Amniotic epithelial cell (primary cell): Measurements from ENCODE around the gene ZNF776.
A peak's percentile ranks its signal among the peaks of the same experiment; 100 is the strongest.
"Not testable (repeated sequence)": the region's sequence is repeated elsewhere in the genome, so short reads cannot be mapped to it uniquely, and the experiment has no call there.

Experiments used
- DNase-seq: peaks from one replicate; pipeline ENCODE4 v3.0.0-alpha.2; 2010; ENCODE audit warnings: low read depth

ZNF776 gene

DNA sequence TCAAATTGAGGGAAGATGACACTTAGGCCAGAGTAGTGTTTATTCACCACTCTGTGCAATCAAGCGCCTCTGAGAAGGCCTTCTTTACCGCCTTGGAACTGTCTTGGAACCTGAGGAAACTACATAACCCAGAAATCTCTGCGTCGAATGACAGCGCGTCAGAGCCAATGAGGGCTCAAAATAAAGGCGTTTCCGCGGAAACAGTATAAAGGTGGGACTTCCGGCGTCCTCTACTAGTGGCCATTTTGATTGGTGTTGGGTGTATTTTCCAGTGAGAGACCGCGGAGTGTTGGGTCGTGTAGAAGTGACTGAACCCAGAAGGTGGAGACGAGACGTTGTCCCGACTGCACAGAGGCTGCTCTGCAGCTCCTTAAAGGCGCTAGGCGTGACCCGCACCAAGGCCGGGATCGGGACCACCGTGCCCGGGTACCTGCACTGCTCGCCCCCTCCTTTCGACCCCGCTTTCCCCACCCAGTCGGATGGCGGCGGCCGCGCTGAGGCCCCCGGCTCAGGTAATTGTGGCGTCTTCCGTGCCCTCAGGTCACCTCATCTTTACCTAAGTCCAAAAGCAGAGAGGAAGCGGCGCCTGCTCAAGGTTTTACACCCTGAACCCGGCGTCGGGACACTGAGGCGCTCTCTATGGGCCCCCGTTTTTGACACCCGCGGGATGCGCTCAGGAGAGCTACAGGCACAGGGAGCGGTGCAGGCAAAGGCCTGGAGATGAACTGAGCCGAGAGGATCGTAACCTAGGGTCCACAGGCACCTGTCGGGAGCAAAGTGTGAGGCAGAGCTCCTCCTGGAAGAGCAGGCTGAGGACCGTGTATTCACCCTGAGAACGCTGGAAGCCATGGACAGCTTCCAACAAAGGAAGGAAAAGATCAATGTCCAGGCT, at the start of gene ZNF776:
ZNF776 (plus strand) TSS at position 236 of the 892 bp plus-strand sequence; CDS start at position 480, 244 bp downstream.
- peak; percentile 91 for DNase-seq

- no peak for DNase-seq
Observed at GRCh38 chr19:57701625-57702024, 45.0 kb upstream of the ZNF776 start.

DNA sequence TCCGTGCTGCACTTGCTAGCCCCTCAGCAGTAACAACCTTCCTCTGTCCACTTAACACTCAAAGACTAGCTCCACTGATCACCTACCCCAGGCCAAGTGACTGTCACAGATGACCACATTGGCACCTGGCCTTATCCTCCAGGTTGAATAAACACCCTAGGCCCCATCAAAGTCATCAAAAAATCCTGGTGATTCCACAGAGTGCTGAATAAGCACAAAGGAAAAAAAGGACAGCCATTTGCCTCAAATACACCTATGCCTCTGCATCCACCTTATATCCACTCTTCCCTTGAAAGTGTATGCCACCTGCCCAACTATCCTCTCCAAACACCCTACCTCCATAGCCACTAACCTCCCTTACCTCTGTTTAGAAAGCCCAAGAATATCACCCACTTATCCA, 40.3 kb upstream of the ZNF776 start:
- DNase-seq, result no peak

DNA sequence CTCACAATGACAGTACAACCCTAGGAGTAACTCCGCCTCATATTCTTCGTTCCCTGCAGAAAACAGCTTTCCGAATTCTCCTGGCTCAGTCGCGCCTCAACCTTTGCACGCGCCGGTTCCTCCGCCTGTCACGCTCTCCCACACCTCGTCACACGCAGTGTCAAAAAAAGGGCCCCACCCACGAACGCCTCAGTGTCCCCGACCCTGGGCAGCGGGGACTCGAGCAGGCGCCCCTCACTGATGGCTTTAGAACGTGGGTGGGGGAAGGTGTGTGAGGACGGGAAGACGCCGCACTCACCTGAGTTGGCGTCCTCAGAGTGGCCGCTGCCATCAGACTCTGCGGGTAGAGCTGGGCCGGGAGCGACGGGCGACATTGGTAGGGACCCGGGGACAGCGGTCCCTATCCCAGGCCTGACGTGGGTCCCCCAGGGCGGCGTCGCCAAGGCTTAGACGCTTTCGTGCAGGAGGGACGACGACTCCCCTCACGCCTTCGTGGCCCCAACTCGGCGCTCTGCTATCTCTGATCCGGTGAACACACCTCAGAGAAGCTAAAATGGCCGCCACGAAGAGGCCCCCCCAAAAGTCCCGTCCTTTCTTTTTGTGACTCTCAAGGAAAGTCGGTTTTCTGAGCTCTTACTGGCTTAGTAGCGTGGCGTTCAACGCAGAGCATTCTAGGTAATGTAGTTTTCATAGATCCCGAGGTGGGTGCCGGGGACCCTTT, 37.8 kb upstream of the ZNF776 start, which contains the start of gene ZNF154:
ZNF154 (minus strand) TSS at position 564 of the 721 bp plus-strand sequence; CDS start at position 331, 233 bp downstream.
- DNase-seq, result peak; percentile 56

DNA sequence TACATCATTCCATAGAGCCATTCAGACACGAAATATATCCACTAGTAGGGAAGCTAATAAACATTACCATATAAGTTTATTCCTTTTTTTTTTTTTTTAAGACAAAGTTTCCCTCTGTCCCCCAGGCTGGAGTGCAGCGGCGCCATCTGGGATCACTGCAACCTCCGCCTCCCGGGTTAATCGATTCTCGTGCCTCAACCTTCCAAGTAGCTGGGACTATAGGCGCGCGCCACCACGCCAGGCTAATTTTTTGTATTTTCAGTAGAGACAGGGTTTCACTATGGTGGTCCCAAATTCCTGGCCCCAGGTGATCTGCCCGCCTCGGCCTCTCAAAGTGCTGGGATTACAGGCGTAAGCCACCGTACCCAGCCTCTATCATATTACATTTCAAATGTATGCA, 37.0 kb upstream of the ZNF776 start:
- DNase-seq, result no peak

GRCh38 chr19:57712222-57712621, 34.4 kb upstream of the ZNF776 start:
- no peak for DNase-seq

- no peak for DNase-seq
Observed at GRCh38 chr19:57719424-57719823, 27.2 kb upstream of the ZNF776 start.

DNA sequence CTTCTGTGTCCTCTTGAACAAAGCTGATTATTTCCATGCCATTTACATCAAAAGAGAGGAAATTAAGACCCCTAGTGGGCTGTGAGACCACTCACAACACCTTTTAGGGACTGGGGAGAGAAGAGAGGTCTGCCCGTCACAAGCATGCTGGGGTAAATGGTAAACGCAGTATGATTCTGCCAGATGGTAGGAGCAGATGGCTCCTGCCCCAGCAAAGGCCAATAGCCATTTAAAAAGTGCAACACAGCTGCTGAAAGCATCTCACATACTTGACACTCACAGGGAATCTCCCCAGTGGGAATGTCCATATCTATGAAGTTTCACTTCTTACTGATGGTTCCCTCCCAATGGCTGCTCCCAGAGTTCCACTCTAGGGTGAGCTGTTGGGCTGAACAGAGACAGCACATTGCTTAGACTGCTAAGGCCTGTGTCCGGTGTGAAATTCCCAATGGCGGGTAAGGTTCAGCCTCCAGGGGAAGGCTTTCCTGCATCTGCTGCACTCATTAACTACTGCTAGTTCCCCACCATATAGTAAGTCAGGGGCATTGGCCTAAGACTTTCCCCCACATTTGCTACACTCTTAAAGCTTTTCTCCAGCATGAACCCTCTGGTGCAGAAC, 26.6 kb upstream of the ZNF776 start:
- DNase-seq, result no peak

GRCh38 chr19:57720878-57721277, 25.7 kb upstream of the ZNF776 start:
- peak; percentile 24 for DNase-seq

DNA sequence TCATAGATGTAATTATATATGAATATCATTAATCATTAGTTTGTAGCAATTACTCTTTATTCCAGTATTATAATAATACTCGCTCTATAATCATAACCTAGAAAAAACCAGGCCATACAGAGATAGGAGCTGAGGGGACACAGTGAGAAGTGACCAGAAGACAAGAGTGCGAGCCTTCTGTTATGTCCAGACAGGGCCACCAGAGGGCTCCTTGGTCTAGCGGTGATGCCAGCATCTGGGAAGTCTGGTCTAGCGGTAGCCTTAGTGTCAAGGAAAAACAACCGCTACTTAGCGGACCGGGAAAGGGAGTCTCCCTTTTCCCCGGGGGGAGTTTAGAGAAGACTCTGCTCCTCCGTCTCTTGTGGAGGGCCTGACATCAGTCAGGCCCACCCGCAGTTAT, 8.3 kb upstream of the ZNF776 start:
- DNase-seq, result peak; percentile 46

DNA sequence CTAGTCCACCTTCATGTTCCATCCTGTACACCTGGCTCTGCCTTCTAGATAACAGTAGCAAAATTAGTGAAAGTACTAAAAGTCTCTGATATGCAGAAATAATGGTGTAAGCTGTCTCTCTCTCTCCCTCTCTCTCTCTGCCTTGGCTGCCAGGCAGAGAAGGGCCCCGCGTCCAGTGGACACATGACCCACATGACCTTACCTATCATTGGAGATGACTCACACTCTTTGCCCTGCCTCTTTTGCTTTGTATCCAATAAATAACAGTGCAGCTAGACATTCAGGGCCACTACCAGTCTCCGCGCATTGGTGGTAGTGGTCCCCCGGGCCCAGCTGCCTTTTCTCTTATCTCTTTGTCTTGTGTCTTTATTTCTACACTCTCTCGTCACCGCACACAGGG, 7.8 kb upstream of the ZNF776 start:
- not testable (repeated sequence) for DNase-seq

DNA sequence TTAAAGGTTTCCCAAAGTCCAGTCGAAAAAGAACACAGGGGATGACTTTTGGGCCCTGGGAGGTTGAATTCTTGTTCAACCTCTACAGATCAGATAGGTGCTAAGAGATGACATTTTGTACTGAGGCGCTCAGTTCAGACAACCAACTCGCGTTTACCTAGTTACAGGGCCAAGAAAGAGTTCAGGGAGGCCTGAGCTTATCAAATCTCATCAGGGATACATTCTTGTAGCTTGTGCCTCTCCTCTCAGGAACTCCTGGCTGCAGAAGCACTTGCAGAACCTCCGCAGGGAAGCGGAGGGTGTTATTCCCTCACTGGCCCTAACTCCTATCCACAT, 825 bp downstream of the ZNF776 start:
- no peak for DNase-seq

GRCh38 chr19:57748029-57748428, 1.4 kb downstream of the ZNF776 start:
- DNase-seq, result no peak

GRCh38 chr19:57754091-57754673, 7.6 kb downstream of the ZNF776 start:
- peak; percentile 27 for DNase-seq

GRCh38 chr19:57755031-57755430, 8.4 kb downstream of the ZNF776 start:
- DNase-seq, result no peak

DNA sequence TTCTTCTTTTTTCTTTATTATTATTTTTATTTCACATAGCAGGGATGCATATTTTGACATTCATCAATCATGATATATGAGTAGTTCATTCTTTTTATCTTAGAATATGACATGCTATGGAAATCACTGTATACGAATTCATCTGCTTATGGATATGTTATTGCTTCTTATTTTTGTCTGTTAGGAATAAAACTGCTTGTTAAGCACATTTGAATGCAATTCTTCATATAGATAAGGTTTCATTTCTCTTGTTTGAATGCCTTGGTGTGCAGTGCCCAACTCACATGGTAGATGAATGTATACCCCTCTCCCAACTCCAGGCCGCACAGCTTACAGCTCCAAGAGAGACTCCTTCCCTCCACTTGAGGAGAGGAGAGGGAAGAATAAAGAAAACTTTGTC, 11.3 kb downstream of the ZNF776 start:
- DNase-seq, result no peak

GRCh38 chr19:57759096-57759495, 12.5 kb downstream of the ZNF776 start:
- no peak for DNase-seq

GRCh38 chr19:57769345-57770131, 22.9 kb downstream of the ZNF776 start, which contains the start of gene ZNF586:
Gene ZNF586 (plus strand): TSS chr19:57769676. CDS start chr19:57769843, 167 bp downstream.
- peak; percentile 94 for DNase-seq

GRCh38 chr19:57771417-57771816, 24.8 kb downstream of the ZNF776 start:
- no peak for DNase-seq

DNA sequence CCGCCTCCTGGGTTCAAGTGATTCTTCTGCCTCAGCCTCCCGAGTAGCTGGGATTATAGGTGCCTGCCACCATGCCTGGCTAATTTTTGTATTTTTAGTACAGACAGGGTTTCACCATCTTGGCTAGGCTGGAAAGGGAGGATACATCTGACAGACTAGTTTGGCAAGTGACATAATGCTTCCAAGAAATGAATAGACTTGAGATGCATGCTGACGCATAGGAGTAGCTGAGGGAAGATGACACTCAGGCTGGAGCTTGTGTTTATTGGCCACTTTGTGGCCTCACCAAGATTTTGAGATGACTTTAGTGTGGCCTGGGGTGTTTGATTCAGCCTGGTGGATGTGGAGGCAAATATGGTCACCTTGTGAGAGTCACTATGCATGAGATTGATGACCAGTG, 26.9 kb downstream of the ZNF776 start:
- no peak for DNase-seq

- DNase-seq, result no peak
Observed at GRCh38 chr19:57776764-57777296, 30.2 kb downstream of the ZNF776 start.
